HG02642 (cell line): Measurements from ENCODE around the gene SPATA18.
A peak's percentile ranks its signal among the peaks of the same experiment; 100 is the strongest.
"Not testable (repeated sequence)": the region's sequence is repeated elsewhere in the genome, so short reads cannot be mapped to it uniquely, and the experiment has no call there.

Experiments used
- ATAC-seq: cut with Tn5 transposase; IDR thresholded peaks from one replicate; pipeline ENCODE4 v1.9.1; 2021; ENCODE audit warnings: mild to moderate bottlenecking; ENCODE audit not compliant: unreplicated experiment, poor library complexity

The SPATA18 gene

GRCh38 chr4:52049266-52049665 is 1.8 kb upstream of the SPATA18 start:
- no peak for ATAC-seq

- peak; percentile 73 for ATAC-seq
Measured at GRCh38 chr4:52051615-52052474, 741 bp downstream of the SPATA18 start.

GRCh38 chr4:52052475-52052780 is 1.3 kb downstream of the SPATA18 start:
- ATAC-seq: peak; percentile 61

- ATAC-seq: no peak
Measured at GRCh38 chr4:52054254-52054653, 3.1 kb downstream of the SPATA18 start.

- ATAC-seq: no peak
Measured at GRCh38 chr4:52057196-52057595, 6.1 kb downstream of the SPATA18 start.

GRCh38 chr4:52058275-52058674 is 7.2 kb downstream of the SPATA18 start:
- ATAC-seq: no peak

- ATAC-seq: no peak
Measured at GRCh38 chr4:52059372-52059771, 8.3 kb downstream of the SPATA18 start.

GRCh38 chr4:52069571-52069970 is 18.5 kb downstream of the SPATA18 start:
- no peak for ATAC-seq

- ATAC-seq: no peak
Measured at GRCh38 chr4:52071791-52072546, 20.9 kb downstream of the SPATA18 start.

GRCh38 chr4:52076731-52077130 is 25.6 kb downstream of the SPATA18 start:
- no peak for ATAC-seq

- ATAC-seq: no peak
Measured at GRCh38 chr4:52079659-52080058, 28.6 kb downstream of the SPATA18 start.

- ATAC-seq: no peak
Measured at GRCh38 chr4:52081216-52081615, 30.1 kb downstream of the SPATA18 start.

GRCh38 chr4:52086425-52086824 is 35.3 kb downstream of the SPATA18 start:
- not testable (repeated sequence) for ATAC-seq

- ATAC-seq: no peak
Measured at GRCh38 chr4:52091801-52092200, 40.7 kb downstream of the SPATA18 start.

GRCh38 chr4:52093466-52093865 is 42.4 kb downstream of the SPATA18 start:
- ATAC-seq: no peak

- no peak for ATAC-seq
Measured at GRCh38 chr4:52094376-52095145, 43.5 kb downstream of the SPATA18 start.

GRCh38 chr4:52095374-52095773 is 44.3 kb downstream of the SPATA18 start:
- ATAC-seq: no peak

GRCh38 chr4:52096048-52096447 is 44.9 kb downstream of the SPATA18 start:
- ATAC-seq: no peak

- no peak for ATAC-seq
Measured at GRCh38 chr4:52098618-52099017, 47.5 kb downstream of the SPATA18 start.

GRCh38 chr4:52099860-52100461 is 48.9 kb downstream of the SPATA18 start:
- peak; percentile 47 for ATAC-seq

- no peak for ATAC-seq
Measured at GRCh38 chr4:52102587-52102986, 51.5 kb downstream of the SPATA18 start.
